ENCODE data around the gene FAM193A.

DNA sequence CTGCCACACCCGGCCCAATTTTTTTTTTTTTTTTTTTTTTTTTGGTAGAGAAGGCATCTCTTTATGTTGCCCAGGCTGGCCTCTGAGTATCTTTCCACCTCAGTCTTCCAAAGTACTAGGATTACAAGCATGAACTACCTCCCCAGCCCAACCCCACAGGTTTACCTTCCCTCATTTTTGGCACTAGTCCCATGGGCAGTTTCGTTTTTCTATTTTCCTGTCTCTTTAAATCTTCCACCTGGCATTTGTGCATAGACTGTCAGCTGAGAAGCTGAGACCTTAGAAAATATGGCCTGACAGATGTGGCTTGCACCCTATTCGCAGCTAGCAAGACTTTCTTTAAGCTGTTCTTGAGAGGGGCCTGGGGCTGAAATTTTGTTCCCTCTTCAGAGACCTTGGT, 191.8 kb downstream of the FAM193A start:
- no peak for TF ChIP-seq OSR1 (CRISPR knock-in tag; IDR thresholded peaks at IDR 0.05)
- no peak for TF ChIP-seq ISL1 (CRISPR knock-in tag; IDR thresholded peaks at IDR 0.05)
- no peak for TF ChIP-seq PPARA (CRISPR knock-in tag; IDR thresholded peaks at IDR 0.05; ENCODE audit: borderline replicate concordance)
- TF ChIP-seq, protein P1, sequence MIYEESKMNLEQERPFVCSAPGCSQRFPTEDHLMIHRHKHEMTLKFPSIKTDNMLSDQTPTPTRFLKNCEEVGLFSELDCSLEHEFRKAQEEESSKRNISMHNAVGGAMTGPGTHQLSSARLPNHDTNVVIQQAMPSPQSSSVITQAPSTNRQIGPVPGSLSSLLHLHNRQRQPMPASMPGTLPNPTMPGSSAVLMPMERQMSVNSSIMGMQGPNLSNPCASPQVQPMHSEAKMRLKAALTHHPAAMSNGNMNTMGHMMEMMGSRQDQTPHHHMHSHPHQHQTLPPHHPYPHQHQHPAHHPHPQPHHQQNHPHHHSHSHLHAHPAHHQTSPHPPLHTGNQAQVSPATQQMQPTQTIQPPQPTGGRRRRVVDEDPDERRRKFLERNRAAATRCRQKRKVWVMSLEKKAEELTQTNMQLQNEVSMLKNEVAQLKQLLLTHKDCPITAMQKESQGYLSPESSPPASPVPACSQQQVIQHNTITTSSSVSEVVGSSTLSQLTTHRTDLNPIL (CRISPR knock-in tag; IDR thresholded peaks at IDR 0.05; ENCODE audit: low read depth) = no peak
- TF ChIP-seq, protein P2, sequence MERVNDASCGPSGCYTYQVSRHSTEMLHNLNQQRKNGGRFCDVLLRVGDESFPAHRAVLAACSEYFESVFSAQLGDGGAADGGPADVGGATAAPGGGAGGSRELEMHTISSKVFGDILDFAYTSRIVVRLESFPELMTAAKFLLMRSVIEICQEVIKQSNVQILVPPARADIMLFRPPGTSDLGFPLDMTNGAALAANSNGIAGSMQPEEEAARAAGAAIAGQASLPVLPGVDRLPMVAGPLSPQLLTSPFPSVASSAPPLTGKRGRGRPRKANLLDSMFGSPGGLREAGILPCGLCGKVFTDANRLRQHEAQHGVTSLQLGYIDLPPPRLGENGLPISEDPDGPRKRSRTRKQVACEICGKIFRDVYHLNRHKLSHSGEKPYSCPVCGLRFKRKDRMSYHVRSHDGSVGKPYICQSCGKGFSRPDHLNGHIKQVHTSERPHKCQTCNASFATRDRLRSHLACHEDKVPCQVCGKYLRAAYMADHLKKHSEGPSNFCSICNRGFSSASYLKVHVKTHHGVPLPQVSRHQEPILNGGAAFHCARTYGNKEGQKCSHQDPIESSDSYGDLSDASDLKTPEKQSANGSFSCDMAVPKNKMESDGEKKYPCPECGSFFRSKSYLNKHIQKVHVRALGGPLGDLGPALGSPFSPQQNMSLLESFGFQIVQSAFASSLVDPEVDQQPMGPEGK (CRISPR knock-in tag; IDR thresholded peaks at IDR 0.05; ENCODE audit: borderline replicate concordance) = no peak
- no peak for TF ChIP-seq TCF4 (CRISPR knock-in tag; IDR thresholded peaks at IDR 0.05; ENCODE audit: borderline replicate concordance)
- TF ChIP-seq ZFP3 (CRISPR knock-in tag; IDR thresholded peaks at IDR 0.05) = no peak
- no peak for TF ChIP-seq RARB (CRISPR knock-in tag; IDR thresholded peaks at IDR 0.05)
- TF ChIP-seq, protein P3, sequence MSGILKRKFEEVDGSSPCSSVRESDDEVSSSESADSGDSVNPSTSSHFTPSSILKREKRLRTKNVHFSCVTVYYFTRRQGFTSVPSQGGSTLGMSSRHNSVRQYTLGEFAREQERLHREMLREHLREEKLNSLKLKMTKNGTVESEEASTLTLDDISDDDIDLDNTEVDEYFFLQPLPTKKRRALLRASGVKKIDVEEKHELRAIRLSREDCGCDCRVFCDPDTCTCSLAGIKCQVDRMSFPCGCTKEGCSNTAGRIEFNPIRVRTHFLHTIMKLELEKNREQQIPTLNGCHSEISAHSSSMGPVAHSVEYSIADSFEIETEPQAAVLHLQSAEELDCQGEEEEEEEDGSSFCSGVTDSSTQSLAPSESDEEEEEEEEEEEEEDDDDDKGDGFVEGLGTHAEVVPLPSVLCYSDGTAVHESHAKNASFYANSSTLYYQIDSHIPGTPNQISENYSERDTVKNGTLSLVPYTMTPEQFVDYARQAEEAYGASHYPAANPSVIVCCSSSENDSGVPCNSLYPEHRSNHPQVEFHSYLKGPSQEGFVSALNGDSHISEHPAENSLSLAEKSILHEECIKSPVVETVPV (CRISPR knock-in tag; IDR thresholded peaks at IDR 0.05) = no peak
- no peak for TF ChIP-seq TOX (CRISPR knock-in tag; IDR thresholded peaks at IDR 0.05; ENCODE audit: borderline replicate concordance)
